SK-MEL-5 (cell line): ENCODE results near the gene LCNL1. TPM values are rescaled to one million over a fixed set of nuclear protein-coding genes. Genes with fewer than 3 reads are reported as not detected.
A peak's percentile ranks its signal among the peaks of the same experiment; 100 is the strongest.

ENCODE experiments used
- DNase-seq: peaks from one replicate; pipeline ENCODE4 v3.0.0-alpha.2; 2016; ENCODE audit warnings: low read depth, low spot score
- in situ Hi-C: cut with HindIII; loops from 2 replicates; pipeline ENCODE4 v1.10.0; 2016; ENCODE audit warnings: low sequenced_read_pairs, high pct_unique_total_duplicates, low pct_unique_long_range_greater_than_20kb
- total RNA-seq: library from RNA; depleted of rRNA; stranded (reverse); fragments of >200 nt; shearing (Covaris generic); gene quantifications from 2 replicates; pipeline ENCODE4 v1.2.3, GENCODE V29; 2014

LCNL1 gene
- total RNA-seq, 1 experiment from 2014 or later: not detected

DNA sequence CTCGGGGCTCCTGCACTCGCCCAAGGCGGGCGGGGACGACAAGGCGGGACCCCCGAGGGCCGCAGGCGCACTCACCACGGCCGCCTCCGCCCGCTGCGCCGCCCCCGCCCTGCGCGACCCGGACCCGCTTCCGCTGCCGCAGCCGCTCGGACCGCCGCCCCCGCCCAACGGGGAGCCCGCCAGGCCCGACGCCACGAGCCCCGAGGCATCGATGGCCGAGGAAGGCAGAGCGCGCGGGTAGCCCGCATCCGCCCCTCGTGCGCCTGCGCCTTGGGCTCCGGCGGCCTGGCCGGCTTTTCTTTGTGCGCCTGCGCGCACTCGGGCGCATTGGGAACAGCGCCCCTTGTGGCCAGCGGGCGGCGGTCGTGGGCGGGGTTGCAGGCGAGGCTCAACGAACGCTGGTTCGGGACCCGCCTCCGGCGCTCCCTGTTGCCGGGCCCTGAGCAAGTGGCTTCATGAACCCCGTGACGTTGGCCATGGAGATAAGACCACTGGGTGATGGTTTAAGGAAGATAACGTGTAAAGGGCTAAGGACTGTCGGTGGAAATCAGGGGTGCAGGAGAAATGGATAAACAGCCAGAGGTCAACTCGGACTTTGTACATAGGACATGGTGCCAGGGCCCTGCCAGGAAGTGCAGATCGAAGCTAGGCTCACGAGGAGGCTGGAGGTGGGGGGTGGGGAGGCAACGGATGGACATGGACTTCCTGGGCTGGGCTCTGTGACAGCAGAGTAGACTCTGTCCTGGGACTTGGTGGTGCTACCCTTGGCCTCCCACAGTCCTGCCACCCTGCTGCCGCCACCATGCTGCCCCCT is 38.1 kb upstream of the LCNL1 start, which contains the start of the genes C8G and FBXW5:
TSS of gene C8G (plus strand) at position 725 of the 814 bp plus-strand sequence. CDS start at position 803, 78 bp downstream.
TSS of gene FBXW5 (minus strand) at position 220 of the 814 bp plus-strand sequence. CDS start 655 bp downstream, outside the sequence.
- in situ Hi-C loops: loop anchor here (25.0 kb wide), 2 partner anchors 93 to 132 kb away; partner anchors contain the start of genes ABCA2, FUT7, NPDC1 and RABL6
- peak; percentile 93 for DNase-seq

DNA sequence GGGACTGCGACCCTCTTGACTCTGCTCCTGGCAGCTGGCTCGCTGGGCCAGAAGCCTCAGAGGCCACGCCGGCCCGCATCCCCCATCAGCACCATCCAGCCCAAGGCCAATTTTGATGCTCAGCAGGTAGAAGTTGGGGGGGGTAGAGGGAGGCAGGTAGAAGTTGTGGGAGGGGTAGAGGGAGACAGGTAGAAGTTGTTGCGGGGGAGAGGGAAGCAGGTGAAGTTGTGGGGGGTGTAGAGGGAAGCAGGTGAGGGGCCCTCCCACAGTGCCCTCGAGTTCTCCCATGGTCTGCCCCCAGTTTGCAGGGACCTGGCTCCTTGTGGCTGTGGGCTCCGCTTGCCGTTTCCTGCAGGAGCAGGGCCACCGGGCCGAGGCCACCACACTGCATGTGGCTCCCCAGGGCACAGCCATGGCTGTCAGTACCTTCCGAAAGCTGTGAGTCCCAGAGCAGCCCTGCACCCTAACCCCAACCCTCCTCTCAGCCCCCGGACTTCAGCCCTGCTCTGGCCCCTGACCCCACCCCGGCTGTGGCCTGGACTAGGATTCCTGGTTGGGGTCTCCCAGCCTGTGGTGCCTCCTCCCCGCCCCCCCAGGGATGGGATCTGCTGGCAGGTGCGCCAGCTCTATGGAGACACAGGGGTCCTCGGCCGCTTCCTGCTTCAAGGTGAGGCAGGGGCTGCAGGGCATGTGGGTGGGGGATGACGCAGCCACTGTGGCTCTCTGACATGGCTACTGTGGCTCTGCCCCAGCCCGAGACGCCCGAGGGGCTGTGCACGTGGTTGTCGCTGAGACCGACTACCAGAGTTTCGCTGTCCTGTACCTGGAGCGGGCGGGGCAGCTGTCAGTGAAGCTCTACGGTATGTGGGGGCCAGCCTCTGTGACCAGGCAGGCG is 37.2 kb upstream of the LCNL1 start:
- in situ Hi-C loops: loop anchor here (25.0 kb wide), 2 partner anchors 92 to 133 kb away; partner anchors contain the start of genes ABCA2, FUT7, NPDC1 and RABL6

DNA sequence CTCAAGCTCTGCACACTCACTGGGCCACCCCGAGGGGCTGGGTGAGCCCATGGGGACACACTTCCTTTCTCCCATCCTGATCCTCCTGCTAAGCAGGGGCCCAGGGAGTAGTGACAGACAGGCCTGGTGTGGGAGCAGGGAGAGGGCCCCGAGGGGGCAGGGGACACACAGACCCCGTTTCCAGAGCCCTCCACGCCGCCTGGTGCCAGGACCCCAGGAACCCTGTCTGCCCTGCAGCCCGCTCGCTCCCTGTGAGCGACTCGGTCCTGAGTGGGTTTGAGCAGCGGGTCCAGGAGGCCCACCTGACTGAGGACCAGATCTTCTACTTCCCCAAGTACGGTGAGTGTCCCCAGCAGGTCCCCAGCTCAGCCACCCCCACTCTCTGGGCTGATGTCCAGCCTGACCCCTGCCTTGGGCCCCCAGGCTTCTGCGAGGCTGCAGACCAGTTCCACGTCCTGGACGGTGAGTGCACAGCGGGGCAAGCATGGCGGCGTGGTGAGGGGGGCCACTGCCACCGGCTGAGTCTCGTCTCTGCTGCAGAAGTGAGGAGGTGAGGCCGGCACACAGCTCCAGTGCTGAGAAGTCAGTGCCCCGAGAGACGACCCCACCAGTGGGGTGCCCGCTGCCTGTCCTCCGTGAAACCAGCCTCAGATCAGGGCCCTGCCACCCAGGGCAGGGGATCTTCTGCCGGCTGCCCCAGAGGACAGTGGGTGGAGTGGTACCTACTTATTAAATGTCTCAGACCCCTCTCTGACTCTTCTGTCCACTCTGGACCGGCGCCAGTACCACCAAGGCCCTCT is 36.4 kb upstream of the LCNL1 start:
- DNase-seq: no peak
- in situ Hi-C loops: loop anchor here (25.0 kb wide), 2 partner anchors 91 to 134 kb away; partner anchors contain the start of genes ABCA2, FUT7, NPDC1 and RABL6

More for the DNA sequence above, 37.2 kb upstream of the LCNL1 start:
- DNase-seq: no peak

DNA sequence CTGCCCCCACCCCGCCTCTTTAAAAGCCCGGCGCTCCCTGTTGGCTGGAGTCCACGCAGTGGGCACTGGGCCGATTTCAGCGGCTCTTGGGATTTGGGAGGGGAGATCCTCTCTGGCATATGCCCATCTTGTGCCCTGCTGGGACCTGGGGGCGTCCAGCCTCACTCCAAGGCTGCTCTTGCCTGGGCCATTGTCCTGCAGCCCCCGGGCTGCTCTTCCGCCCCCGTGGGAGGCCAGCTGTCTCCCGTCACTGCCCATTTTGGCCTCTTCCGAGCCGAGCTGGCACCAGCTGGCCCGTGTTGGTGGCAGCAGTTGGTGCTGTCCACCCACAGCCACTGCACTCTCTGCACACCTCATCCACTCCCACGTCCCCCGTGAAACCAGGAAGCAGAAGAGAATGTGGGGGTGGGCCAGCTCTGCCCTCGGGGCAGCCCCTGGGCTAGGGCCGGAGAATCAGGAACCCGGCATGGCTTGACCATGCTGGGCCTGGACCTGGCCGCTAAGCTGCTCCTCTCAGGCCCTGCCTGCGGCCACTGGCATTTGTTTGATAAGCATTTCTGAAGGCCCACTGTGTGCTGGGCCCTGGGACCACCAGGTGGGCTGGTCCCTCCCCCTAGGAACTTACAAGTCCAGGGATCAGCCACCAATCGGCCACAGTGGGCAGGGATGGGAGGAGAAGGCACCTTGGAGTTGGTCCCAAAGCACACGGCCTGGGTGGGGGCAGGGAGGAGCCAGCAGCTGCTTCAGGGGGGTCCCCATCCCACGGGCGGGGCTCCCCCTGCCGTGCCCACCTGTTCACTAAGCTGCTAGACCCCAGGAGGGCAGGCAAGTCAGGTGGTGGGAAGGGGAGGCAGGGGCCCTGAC is 35.5 kb upstream of the LCNL1 start:
- in situ Hi-C loops: loop anchor here (25.0 kb wide), 2 partner anchors 90 to 135 kb away; partner anchors contain the start of genes ABCA2, FUT7, NPDC1 and RABL6
- DNase-seq: no peak

DNA sequence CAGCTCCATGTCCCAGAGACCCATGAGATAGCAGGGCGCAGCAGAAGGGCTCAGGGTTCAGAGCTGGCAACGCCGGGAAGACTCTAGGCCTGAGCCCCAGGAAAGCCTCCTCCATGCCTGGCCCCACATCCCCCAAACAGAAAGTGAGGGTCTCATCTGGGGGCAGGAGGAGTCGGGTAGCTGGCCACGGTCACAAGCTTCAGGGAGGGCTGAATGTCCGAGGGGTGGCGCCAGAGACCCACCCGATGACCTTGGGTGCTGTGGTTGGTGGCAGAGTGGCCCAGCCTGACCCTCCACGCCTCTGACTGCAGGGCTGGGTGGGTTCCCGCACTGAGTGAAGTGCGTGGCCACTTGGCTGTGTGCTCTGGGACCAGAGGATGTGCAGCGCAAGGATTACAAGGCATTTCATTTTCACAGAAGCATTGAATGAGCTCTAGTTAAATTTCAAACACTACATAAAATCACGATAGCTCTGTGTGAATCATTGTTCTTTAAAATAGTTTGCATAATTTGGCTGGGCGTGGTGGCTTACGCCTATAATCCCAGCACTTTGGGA is 34.8 kb upstream of the LCNL1 start:
- peak; percentile 64 for DNase-seq
- in situ Hi-C loops: loop anchor here (25.0 kb wide), 2 partner anchors 89 to 136 kb away; partner anchors contain the start of genes ABCA2, FUT7, NPDC1 and RABL6

DNA sequence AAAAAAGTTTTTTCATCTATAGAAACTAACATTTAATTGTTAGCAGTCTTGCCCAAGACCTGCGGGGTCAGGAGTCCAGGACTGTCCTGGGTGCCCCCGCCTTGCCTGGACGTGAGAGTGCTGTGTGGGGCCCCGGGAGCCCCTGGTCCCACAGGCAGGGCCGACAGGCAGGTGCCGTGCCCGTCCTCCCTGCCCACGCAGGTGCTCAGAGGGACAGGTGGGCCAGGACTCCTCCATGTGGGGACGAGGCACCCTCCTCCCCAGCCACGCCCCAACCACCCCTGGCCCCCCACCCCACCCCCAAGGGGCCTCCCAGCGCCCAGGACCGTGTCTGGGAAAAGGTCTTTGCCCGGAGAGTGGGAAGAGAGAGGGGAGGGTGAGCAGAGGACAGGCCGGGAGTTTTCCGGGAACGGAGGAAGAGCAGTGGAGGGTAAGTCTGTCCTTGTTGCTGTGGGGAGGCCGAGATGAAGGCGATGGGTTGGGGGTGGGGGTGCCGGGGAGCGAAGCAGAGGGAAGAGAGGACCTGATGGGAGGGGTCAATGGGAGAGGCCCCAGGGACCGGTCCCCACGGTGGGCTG is 33.5 kb upstream of the LCNL1 start:
- in situ Hi-C loops: loop anchor here (25.0 kb wide), 2 partner anchors 88 to 137 kb away; partner anchors contain the start of genes ABCA2, FUT7, NPDC1 and RABL6
- no peak for DNase-seq

DNA sequence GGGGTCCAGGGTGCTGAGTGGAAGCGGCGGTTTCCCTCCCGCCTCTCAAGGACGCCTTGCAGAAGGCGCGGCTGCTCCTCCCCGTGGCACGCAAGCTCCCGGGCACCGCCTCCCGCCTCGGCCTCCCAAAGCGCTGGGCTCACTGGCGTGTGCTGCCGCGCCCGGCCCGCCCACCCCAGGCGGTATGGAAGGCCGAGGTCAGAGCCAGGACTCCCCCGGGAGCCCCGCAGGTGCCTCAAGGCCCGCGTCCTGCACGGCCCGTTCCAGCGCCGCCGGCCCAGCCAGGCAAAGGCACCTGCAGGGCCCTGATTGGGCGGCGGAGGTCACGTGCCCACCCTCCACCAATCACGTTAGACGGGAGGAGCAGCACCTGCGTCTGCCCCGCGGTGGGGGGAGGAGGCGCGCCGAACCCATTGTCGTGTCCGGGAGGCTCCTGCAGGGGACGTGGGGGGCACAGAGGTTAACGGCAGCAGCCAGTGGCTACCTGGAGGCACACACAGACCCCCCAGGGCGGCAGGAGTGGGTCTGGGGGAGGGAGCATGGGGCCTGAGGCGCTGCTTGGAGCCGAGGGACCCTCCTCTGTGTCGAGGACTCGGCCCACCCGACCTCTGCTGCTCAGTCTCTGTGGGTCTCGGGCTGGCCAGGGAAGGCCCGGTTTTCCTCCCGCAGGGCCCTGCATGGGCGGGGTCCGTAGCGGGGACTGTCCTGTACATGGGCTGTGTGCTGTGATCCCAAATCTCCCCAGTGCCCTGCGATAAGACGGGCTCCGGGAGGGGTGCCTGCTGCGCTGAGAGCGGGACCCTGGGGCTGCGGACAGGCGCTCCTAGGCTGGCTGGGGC is 32.8 kb upstream of the LCNL1 start:
- in situ Hi-C loops: loop anchor here (25.0 kb wide), 2 partner anchors 87 to 138 kb away; partner anchors contain the start of genes ABCA2, FUT7, NPDC1 and RABL6
- peak; percentile 91 for DNase-seq

DNA sequence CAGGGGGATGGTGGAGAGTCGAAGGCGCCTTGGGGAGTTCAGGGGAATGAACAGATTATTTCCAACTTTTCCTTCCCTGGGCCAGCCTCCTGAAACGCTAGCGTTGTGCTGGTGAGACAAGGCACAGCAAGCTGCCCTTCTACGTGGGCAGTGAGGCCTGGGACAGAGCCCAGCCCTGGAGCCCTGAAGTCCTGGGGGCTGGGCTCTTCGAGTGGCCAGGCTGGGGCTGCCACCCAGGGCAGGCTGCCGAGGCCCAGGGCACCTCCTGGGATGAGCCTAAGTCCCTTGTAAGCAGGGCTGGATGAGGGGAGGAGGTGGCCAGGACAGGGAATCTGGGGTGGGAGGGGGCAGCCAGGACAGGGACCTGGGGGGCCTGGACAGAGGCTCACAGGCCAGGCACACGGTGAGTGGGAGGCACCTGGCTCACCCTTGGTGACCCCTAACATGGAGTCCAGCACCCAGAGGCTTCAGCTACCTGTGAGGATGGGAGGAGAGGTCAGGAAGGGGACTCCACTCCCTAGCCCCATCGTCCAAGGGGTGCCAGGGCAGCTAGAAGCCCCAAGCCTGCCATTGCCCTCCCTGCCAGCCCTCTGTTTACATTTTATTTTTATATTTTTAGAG is 32.0 kb upstream of the LCNL1 start:
- DNase-seq: no peak
- in situ Hi-C loops: no loop called here

DNA sequence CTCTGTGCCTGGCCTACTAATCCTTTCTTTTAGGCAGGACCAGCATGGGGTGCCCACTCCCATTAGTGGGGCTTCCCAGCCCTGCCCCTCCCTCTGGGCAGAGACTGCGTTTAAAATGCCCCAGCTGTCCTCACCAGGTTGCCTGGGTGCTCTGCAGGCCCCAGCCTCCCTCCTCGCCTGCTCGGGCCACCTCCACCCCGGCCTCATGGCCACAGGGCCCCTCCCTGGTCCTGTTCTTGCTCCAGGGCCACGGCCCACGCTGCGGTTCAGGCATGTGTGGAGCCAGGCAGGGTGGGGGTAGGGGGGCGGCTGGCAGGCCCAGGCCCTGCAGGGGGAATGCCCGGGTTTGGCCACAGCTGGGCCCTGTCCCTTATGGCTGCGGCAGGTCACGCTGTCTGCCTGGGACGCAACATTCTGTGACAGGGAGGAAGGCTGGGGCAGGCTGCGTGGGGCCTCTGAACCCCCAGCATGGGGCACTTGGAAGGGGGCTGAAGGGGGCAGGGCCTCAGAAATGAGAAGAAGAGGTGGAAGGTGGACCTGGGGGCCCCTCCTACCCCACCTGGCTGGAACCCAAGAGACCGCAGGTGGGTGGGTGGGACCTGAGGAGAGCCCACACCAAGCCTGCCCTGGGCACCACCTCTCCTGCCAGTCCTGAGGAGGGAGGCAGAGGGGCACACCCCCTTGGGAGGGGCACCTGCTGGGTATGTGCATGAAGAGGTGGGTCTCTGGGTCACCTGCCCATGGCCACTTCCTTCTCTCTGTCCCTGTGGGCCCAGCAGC is 31.1 kb upstream of the LCNL1 start, which contains the start of gene LCN12:
TSS of gene LCN12 (plus strand) at position 733 of the 780 bp plus-strand sequence. CDS start 55 bp downstream, outside the sequence.
- in situ Hi-C loops: no loop called here

DNA sequence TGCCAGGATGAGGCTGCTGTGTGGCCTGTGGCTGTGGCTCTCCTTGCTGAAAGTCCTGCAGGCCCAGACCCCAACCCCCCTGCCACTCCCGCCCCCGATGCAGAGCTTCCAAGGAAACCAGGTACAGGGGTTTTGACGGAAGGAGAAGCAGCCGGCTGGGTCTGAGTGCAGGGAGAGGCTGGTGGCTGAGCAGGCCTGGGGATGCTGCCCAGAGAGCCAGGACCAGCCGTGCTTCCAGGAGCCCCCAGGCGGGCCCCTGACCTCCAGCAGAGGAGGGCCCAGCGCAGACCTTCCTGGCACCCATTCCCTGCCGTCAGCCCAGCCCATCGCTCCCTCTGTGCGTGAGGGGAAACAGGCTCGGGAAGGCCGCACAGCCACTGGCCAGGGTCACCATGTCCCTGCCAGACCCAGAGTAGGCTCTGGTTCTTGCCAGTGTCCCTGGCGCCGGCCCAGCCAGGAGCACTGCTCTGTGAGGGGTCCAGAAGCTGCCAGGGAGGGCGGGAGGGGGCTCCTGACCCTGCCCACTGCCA is 30.4 kb upstream of the LCNL1 start:
- in situ Hi-C loops: no loop called here
- DNase-seq: no peak

More for the DNA sequence above, 31.1 kb upstream of the LCNL1 start, which contains the start of gene LCN12:
- no peak for DNase-seq

DNA sequence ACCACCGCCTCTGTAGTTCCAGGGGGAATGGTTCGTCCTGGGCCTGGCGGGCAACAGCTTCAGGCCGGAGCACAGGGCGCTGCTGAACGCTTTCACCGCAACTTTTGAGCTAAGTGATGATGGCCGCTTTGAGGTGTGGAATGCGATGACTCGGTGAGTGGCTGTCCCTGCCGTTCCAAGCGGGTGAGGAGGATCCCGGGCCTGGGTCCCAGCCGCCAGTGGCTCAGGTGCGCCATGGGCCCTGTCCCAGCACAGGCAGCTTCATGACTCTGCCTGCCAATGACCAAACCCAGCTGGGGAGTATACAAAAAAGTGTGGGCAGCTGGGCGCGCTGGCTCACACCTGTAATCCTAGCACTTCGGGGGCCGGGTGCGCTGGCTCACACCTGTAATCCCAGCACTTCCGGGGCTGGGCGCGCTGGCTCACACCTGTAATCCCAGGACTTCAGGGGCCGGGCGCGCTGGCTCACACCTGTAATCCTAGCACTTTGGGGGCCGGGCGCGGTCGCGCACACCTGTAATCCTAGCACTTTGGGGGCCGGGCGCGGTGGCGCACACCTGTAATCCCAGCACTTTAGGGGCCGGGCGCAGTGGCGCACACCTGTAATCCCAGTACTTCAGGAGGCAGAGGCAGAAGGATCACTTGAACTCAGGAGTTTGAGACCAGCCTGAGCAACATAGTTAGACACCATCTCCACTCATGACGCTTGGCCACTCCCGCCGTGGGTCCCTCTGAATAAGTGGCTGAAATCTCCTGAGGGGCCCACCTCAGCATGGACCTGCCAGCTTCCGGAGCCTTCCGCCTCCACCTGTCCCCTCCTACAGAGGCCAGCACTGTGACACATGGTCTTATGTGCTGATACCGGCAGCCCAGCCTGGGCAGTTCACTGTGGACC is 29.7 kb upstream of the LCNL1 start:
- in situ Hi-C loops: no loop called here
- no peak for DNase-seq

DNA sequence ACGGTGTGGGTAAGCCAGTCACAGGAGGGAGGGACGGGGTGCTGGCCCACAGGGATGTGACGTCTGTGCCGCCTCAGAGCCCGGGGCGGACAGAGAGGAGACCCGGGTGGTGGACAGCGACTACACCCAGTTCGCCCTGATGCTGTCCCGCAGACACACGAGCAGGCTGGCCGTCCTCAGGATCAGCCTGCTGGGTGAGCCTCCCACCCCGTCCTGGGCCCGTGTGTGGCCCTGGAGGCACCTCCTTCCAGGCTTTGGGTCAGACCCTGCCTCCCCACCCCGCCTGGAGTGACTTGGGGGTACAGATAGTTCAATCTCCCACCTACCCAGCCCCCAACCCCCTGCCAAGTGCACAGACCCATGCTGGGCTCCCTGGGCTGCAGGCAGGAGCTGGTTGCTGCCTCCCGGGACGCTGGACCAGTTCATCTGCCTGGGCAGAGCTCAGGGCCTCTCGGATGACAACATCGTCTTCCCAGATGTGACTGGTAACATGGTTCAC is 29.0 kb upstream of the LCNL1 start:
- in situ Hi-C loops: no loop called here

More for the DNA sequence above, 29.0 kb upstream of the LCNL1 start:
- no peak for DNase-seq
